GM06990 (cell line): ENCODE data around the gene SPACA7.
"Not testable (repeated sequence)": the region's sequence is repeated elsewhere in the genome, so short reads cannot be mapped to it uniquely, and the experiment has no call there.

Experiments used
- DNase-seq: peaks from one replicate; pipeline ENCODE4 v3.0.0-alpha.2; 2011; ENCODE audit not compliant: insufficient read length; ENCODE audit errors: extremely low read depth
- H3K27me3 ChIP-seq: replicated peaks from 2 replicates; pipeline ENCODE4 v1.6.0; 2011; ENCODE audit warnings: low read length; ENCODE audit not compliant: control insufficient read depth, insufficient read depth
- H3K36me3 ChIP-seq: 2 replicates; pipeline ENCODE4 v1.5.1; 2011; ENCODE audit warnings: low read length; ENCODE audit not compliant: control insufficient read depth, insufficient read depth
- H3K4me3 ChIP-seq: replicated peaks from 2 replicates; pipeline ENCODE4 v1.5.1; 2011; ENCODE audit warnings: low read depth, mild to moderate bottlenecking, control low read depth, low read length
- TF ChIP-seq, protein P1 (sequence below): IDR thresholded peaks from 2 replicates; pipeline ENCODE4 v1.5.1; 2011; ENCODE audit warnings: low read length, control low read depth, mild to moderate bottlenecking, inconsistent platforms; ENCODE audit not compliant: insufficient read depth, poor library complexity, severe bottlenecking

The SPACA7 gene

DNA sequence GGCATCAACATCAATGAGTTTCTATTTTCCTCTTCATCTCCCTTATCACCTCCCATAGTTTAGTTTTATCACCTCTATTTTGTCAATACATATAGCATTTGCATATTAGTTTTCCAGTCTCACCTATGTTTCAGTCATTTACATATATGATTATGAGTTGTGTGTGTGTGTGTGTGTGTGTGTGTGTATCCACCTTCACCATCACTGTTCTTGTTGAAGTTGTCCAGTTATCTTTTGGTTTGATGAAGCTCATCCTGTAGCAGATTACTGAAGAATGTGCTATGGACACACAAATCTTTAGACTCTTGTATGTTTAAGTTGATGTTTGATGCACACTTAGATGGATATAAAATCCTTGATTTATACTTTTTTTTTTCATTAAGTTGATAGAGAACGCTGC is 40.5 kb downstream of the SPACA7 start:
- TF ChIP-seq, protein P1, sequence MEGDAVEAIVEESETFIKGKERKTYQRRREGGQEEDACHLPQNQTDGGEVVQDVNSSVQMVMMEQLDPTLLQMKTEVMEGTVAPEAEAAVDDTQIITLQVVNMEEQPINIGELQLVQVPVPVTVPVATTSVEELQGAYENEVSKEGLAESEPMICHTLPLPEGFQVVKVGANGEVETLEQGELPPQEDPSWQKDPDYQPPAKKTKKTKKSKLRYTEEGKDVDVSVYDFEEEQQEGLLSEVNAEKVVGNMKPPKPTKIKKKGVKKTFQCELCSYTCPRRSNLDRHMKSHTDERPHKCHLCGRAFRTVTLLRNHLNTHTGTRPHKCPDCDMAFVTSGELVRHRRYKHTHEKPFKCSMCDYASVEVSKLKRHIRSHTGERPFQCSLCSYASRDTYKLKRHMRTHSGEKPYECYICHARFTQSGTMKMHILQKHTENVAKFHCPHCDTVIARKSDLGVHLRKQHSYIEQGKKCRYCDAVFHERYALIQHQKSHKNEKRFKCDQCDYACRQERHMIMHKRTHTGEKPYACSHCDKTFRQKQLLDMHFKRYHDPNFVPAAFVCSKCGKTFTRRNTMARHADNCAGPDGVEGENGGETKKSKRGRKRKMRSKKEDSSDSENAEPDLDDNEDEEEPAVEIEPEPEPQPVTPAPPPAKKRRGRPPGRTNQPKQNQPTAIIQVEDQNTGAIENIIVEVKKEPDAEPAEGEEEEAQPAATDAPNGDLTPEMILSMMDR = no peak
- no peaks in the 10 kb centered on the region for H3K36me3 ChIP-seq
- no peak overlapping the region for H3K4me3 ChIP-seq
- no peaks in the 10 kb centered on the region for H3K27me3 ChIP-seq
- DNase-seq = no peak

DNA sequence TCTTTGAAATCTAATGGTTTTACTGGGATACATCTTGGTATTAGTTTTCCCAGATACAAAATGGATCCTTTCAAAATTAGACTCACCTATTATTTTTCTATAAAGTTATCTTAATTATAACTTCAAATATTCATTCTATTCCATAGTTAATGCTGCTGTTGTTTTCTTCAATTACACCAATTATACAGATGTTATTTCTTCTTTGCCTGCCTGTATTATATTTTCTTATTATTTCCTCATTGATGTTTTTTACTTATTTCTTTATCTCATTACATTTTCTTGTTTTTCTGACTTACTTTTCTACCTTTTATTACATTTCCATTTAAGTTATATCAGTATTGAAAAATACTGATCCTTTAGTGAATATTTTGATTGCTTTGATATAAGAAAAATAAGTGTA is 40.9 kb downstream of the SPACA7 start:
- no peak overlapping the region for H3K4me3 ChIP-seq
- DNase-seq = no peak
- TF ChIP-seq, protein P1 = no peak
- no peaks in the 10 kb centered on the region for H3K27me3 ChIP-seq
- no peaks in the 10 kb centered on the region for H3K36me3 ChIP-seq

- Histone ChIP-seq H3K4me3 (no peak overlapping the region), H3K27me3 (no peaks in the 10 kb centered on the region), H3K36me3 (no peaks in the 10 kb centered on the region)
- TF ChIP-seq, protein P1 = no peak
- DNase-seq = no peak
Measured at GRCh38 chr13:112424098-112424497, 47.9 kb downstream of the SPACA7 start.

- Histone ChIP-seq H3K4me3 (no peak overlapping the region), H3K27me3 (no peaks in the 10 kb centered on the region), H3K36me3 (no peaks in the 10 kb centered on the region)
- TF ChIP-seq, protein P1 = no peak
- no peak for DNase-seq
Measured at GRCh38 chr13:112428704-112429103, 52.5 kb downstream of the SPACA7 start.

GRCh38 chr13:112431734-112432133 is 55.6 kb downstream of the SPACA7 start:
- DNase-seq = no peak
- Histone ChIP-seq H3K27me3 (no peaks in the 10 kb centered on the region), H3K4me3 (no peak overlapping the region), H3K36me3 (no peaks in the 10 kb centered on the region)
- TF ChIP-seq, protein P1 = no peak

DNA sequence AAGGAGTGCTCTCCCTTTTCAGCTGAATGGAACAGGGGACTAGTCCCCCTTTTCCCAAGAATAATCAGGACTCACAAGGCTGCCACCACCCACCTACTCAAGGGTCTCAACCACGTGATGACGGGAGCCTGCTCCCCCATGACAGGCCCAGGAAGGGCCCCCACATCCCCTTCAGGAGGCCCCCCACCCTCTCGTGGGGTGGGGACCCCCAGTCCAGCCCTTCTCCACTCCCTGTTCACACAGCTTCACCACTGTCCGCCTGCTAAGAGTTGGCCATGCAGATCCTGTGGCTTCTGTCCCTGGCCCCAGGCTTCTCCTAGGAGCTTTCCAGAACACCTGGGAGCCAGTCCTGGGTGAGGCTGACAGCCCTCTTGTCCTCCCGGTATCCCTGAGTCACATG is 56.6 kb downstream of the SPACA7 start:
- DNase-seq, H3K27me3 ChIP-seq, H3K4me3 ChIP-seq, H3K36me3 ChIP-seq: not testable (repeated sequence)

GRCh38 chr13:112433517-112433916 is 57.4 kb downstream of the SPACA7 start:
- H3K36me3 ChIP-seq, H3K27me3 ChIP-seq, DNase-seq, H3K4me3 ChIP-seq: not testable (repeated sequence)
